Measurements from ENCODE around the gene MYOM1.

MYOM1 gene

DNA sequence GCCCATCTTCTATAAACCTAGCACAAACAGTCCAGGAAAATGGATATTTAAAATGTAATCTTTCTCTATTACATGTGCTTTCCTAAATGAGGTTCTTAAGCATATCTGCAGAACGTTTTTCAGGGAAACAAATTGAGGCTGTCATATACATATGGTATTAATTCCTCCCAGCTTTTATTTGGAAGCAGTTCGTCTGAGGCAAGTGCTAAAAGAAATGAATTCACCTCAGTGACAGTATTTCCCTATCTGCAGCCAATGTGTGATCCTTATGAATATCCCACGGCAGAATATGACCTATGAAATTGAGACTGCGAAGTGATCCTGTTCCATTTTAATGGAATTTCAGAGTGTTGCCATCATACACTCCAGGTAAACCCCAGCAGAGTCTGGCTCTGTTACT is 7.1 kb downstream of the MYOM1 start:
- H3K79me2 ChIP-seq (ENCODE audit: low read length): no peaks in the 10 kb centered on the region
- H3K36me3 ChIP-seq (replicated peaks; ENCODE audit: insufficient read depth, low read length): no peaks in the 10 kb centered on the region
- no peaks in the 10 kb centered on the region for H3K9me2 ChIP-seq (replicated peaks; ENCODE audit: insufficient read depth, low read length)
- 0 out of 2 replicates have a peak overlapping the region, but pooled peaks have one; percentile 8 for H2AFZ ChIP-seq (ENCODE audit: low read length)
- H3F3A ChIP-seq (ENCODE audit: insufficient read depth, low read length): no peaks in the 10 kb centered on the region; the same call in 1 of the 2 replicates
- DNase-seq: no peak
- H3K4me3 ChIP-seq (ENCODE audit: low read length): no peak overlapping the region
- no peaks in the 10 kb centered on the region for H3K27me3 ChIP-seq (replicated peaks; ENCODE audit: insufficient read depth, low read length)
- H3K4me1 ChIP-seq (ENCODE audit: low read length): peaks cover 18% of the 10 kb centered on the region
- H3K9ac ChIP-seq (ENCODE audit: low read length): no peak overlapping the region
- no peak overlapping the region; the same call in 1 of the 2 replicates for H3K4me2 ChIP-seq (ENCODE audit: low read depth, low read length)
- H4K20me1 ChIP-seq (ENCODE audit: insufficient read depth, low read length): no peaks in the 10 kb centered on the region
- H3K27ac ChIP-seq (ENCODE audit: low read length): no peak overlapping the region
- no peaks in the 10 kb centered on the region for H3K9me3 ChIP-seq (replicated peaks; ENCODE audit: insufficient read depth, low read length)
- TF ChIP-seq, protein P1, sequence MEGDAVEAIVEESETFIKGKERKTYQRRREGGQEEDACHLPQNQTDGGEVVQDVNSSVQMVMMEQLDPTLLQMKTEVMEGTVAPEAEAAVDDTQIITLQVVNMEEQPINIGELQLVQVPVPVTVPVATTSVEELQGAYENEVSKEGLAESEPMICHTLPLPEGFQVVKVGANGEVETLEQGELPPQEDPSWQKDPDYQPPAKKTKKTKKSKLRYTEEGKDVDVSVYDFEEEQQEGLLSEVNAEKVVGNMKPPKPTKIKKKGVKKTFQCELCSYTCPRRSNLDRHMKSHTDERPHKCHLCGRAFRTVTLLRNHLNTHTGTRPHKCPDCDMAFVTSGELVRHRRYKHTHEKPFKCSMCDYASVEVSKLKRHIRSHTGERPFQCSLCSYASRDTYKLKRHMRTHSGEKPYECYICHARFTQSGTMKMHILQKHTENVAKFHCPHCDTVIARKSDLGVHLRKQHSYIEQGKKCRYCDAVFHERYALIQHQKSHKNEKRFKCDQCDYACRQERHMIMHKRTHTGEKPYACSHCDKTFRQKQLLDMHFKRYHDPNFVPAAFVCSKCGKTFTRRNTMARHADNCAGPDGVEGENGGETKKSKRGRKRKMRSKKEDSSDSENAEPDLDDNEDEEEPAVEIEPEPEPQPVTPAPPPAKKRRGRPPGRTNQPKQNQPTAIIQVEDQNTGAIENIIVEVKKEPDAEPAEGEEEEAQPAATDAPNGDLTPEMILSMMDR (IDR thresholded peaks at IDR 0.05; ENCODE audit: low read length): no peak
- TF ChIP-seq EZH2phosphoT487 (IDR thresholded peaks at IDR 0.05; ENCODE audit: low read length) (no peak), EZH2 (optimal IDR thresholded peaks at IDR 0.05; ENCODE audit: low read depth, low read length) (no peak)

DNA sequence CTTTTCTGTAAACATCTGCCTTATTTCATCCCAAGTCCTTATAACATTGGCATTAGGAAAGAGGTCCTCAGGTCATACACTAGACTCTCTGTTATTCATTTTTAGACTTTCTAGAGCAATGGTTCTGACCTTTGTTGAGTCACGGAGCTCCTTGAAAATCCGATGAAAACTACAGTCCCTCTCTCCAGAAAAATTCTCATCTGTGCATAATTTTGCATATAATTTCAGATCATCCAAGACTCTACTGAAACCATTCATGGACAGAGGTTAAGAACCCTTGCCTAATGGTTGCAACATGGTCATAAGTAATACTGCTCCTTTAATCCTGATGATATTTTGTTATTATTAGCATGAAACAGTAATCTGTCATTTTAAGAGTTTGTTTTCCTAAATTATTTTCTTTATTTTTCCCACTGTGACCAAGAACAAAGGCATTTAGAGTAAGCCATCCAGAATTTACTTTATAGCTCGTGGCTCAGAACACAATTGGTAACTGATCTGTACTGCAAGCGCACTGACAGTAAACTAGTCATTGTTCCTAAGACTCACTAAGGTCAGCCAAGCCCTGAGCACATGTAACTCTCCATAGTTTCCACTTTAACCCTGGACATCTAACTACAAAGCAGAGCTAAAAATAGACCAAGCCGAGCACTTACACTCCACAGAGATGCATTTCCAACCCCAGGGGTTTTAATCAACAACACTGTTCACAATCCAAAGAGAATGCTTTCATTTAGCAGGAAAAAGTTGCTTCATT is 8.4 kb downstream of the MYOM1 start:
- Histone ChIP-seq H3K79me2 (ENCODE audit: low read length) (no peaks in the 10 kb centered on the region), H3K4me2 (ENCODE audit: low read depth, low read length) (no peak overlapping the region), H3K27me3 (replicated peaks; ENCODE audit: insufficient read depth, low read length) (no peaks in the 10 kb centered on the region), H3K4me1 (ENCODE audit: low read length) (peaks cover 18% of the 10 kb centered on the region), H2AFZ (ENCODE audit: low read length) (no peak overlapping the region), H3F3A (ENCODE audit: insufficient read depth, low read length) (no peaks in the 10 kb centered on the region; the same call in 1 of the 2 replicates), H3K4me3 (ENCODE audit: low read length) (no peak overlapping the region), H3K36me3 (replicated peaks; ENCODE audit: insufficient read depth, low read length) (no peaks in the 10 kb centered on the region), H4K20me1 (ENCODE audit: insufficient read depth, low read length) (no peaks in the 10 kb centered on the region), H3K9me2 (replicated peaks; ENCODE audit: insufficient read depth, low read length) (no peaks in the 10 kb centered on the region), H3K9ac (ENCODE audit: low read length) (no peak overlapping the region), H3K9me3 (replicated peaks; ENCODE audit: insufficient read depth, low read length) (no peaks in the 10 kb centered on the region), H3K27ac (ENCODE audit: low read length) (no peak overlapping the region)
- DNase-seq: no peak
- TF ChIP-seq EZH2phosphoT487 (IDR thresholded peaks at IDR 0.05; ENCODE audit: low read length) (no peak), EZH2 (optimal IDR thresholded peaks at IDR 0.05; ENCODE audit: low read depth, low read length) (no peak)
- TF ChIP-seq, protein P1 (IDR thresholded peaks at IDR 0.05; ENCODE audit: low read length): no peak

DNA sequence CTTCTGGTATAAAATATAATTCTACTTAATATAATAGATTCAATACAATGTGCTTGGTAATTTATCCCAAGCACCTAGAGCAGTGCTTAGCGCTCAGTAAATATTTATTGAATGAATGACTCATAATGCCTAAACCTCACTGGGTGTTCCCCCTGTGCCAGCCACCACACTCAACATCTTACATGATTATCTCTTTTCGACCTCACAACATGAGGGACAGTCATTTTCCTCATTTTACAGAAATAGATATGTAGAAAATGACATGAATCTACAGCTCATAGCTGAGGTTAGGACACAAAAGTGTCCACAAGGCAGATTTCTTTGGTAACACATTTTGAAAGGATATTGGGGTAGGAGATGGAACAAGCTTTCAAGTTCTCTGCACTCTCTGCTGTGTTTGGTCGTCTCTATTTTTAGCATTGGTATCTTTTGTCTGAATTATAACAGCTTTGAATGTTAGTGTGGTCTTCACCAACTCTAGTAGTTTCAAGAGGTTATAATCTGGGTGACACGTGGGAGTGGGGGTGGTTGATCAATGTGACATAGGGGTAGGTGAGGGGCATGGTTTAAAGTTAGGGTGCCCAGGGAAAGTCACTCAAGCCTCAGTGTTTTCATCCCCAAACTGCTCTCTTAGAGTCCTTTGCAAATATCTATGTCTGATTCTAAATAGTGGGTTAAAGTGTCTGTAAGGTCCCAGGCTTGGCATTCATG is 9.8 kb downstream of the MYOM1 start:
- Histone ChIP-seq H3K27ac (ENCODE audit: low read length) (no peak overlapping the region), H4K20me1 (ENCODE audit: insufficient read depth, low read length) (no peaks in the 10 kb centered on the region), H2AFZ (ENCODE audit: low read length) (no peak overlapping the region), H3K4me3 (ENCODE audit: low read length) (no peak overlapping the region), H3K27me3 (replicated peaks; ENCODE audit: insufficient read depth, low read length) (no peaks in the 10 kb centered on the region), H3K4me1 (ENCODE audit: low read length) (peaks cover 18% of the 10 kb centered on the region), H3K79me2 (ENCODE audit: low read length) (no peaks in the 10 kb centered on the region), H3K9me3 (replicated peaks; ENCODE audit: insufficient read depth, low read length) (no peaks in the 10 kb centered on the region), H3K9me2 (replicated peaks; ENCODE audit: insufficient read depth, low read length) (no peaks in the 10 kb centered on the region), H3K9ac (ENCODE audit: low read length) (no peak overlapping the region), H3F3A (ENCODE audit: insufficient read depth, low read length) (no peaks in the 10 kb centered on the region; the same call in 1 of the 2 replicates), H3K4me2 (ENCODE audit: low read depth, low read length) (no peak overlapping the region), H3K36me3 (replicated peaks; ENCODE audit: insufficient read depth, low read length) (no peaks in the 10 kb centered on the region)
- DNase-seq: no peak
- no peak for TF ChIP-seq EZH2phosphoT487 (IDR thresholded peaks at IDR 0.05; ENCODE audit: low read length)
- no peak for TF ChIP-seq EZH2 (optimal IDR thresholded peaks at IDR 0.05; ENCODE audit: low read depth, low read length)
- TF ChIP-seq, protein P1 (IDR thresholded peaks at IDR 0.05; ENCODE audit: low read length): no peak

Measured in MM.1S (cell line).